ENCODE results near the gene ZNF831. TPM values are rescaled to one million over a fixed set of nuclear protein-coding genes. Genes with fewer than 3 reads are reported as not detected.
A peak's percentile ranks its signal among the peaks of the same experiment; 100 is the strongest.

ZNF831 gene
- total RNA-seq, 3 donors from 2014 or later (not counting 1 experiment from before 2014, with no cell fraction given), result 24.8 to 42.0 (median 40.2) TPM

DNA sequence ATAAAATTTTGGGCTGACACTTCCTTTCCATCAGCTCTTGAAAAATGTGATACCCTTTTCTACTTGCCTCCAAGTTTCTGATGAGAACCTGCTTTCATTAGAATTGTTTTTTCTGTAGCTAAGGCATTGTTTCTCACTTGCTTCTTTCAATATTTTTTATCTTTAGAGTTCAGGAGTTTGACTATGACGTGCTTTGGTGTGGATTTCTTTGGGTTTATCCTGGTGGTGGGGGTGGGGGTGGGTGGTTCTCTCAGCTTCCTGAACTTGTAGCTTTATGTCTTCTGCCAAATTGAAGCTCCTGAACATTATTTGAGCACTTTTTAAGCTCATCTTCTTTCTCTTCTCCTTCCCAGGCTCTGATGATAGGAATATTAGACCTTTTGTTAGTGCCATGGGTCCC lies 11.4 kb downstream of the ZNF831 start:
- no peak for ATAC-seq
- TF ChIP-seq, protein P1, sequence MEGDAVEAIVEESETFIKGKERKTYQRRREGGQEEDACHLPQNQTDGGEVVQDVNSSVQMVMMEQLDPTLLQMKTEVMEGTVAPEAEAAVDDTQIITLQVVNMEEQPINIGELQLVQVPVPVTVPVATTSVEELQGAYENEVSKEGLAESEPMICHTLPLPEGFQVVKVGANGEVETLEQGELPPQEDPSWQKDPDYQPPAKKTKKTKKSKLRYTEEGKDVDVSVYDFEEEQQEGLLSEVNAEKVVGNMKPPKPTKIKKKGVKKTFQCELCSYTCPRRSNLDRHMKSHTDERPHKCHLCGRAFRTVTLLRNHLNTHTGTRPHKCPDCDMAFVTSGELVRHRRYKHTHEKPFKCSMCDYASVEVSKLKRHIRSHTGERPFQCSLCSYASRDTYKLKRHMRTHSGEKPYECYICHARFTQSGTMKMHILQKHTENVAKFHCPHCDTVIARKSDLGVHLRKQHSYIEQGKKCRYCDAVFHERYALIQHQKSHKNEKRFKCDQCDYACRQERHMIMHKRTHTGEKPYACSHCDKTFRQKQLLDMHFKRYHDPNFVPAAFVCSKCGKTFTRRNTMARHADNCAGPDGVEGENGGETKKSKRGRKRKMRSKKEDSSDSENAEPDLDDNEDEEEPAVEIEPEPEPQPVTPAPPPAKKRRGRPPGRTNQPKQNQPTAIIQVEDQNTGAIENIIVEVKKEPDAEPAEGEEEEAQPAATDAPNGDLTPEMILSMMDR (IDR thresholded peaks at IDR 0.05), result no peak
- H3K4me1 ChIP-seq (ENCODE audit: control insufficient read depth, insufficient read depth, low read length), result peaks cover 58% of the 10 kb centered on the region

DNA sequence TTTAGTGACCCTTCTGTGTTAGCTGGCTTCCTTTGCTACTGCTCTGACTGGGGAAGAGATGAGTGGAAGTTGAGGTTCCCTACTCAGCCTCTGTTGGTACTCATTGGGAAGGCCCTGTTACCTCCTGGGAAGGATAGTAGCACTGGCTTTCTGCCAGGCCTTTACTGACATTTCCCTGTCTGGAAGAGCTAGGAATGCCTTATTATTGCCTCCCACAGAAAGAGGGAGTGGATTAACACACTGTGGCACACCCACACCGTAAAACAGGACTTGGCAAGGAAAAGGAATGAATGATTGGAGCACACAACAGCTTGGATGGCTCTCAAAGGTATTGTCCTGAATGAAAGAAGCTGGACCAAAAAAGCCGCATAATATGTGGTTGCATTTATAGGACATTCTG lies 12.2 kb downstream of the ZNF831 start:
- DNase-seq (no peak), ATAC-seq (no peak)
- no peaks in the 10 kb centered on the region for H3K27me3 ChIP-seq (ENCODE audit: control insufficient read depth, insufficient read depth, low read length)
- WGBS (ENCODE audit: insufficient coverage), result 98% methylated on average over 2 of the region's 2 CpGs
- no peak overlapping the region for H3K27ac ChIP-seq (ENCODE audit: low read length)
- intact Hi-C loops (cut with micrococcal nuclease), result loop anchor here (2.0 kb wide), 1 partner anchor 55 kb away; no protein-coding TSS in a partner anchor
- Mint-ChIP-seq H3K4me3 (peak overlapping the region; percentile 47), H3K9me3 (no peaks in the 10 kb centered on the region), H3K27ac (peak overlapping the region; percentile 82 to 98), H3K36me3 (no peaks in the 10 kb centered on the region), H3K4me1 (peaks cover 86 to 94% of the 10 kb centered on the region in 2 donors), H3K27me3 (ENCODE audit: low read depth in 2 of 2) (no peaks in the 10 kb centered on the region)
- H3K36me3 ChIP-seq (ENCODE audit: control insufficient read depth, insufficient read depth, low read length), result peaks cover 23% of the 10 kb centered on the region
- TF ChIP-seq, protein P1 (IDR thresholded peaks at IDR 0.05), result no peak
- peaks cover 59% of the 10 kb centered on the region for H3K4me1 ChIP-seq (ENCODE audit: control insufficient read depth, insufficient read depth, low read length)
- no peak overlapping the region for H3K4me3 ChIP-seq (ENCODE audit: low read length)
- H3K9me3 ChIP-seq (ENCODE audit: control insufficient read depth, insufficient read depth, low read length), result no peaks in the 10 kb centered on the region

More for the DNA sequence above, 11.4 kb downstream of the ZNF831 start:
- Histone ChIP-seq H3K27me3 (ENCODE audit: control insufficient read depth, insufficient read depth, low read length) (no peaks in the 10 kb centered on the region), H3K27ac (ENCODE audit: low read length) (no peak overlapping the region), H3K36me3 (ENCODE audit: control insufficient read depth, insufficient read depth, low read length) (peaks cover 23% of the 10 kb centered on the region), H3K9me3 (ENCODE audit: control insufficient read depth, insufficient read depth, low read length) (no peaks in the 10 kb centered on the region), H3K4me3 (ENCODE audit: low read length) (no peak overlapping the region)
- Mint-ChIP-seq H3K27ac (peak overlapping the region; percentile 82 to 98), H3K36me3 (no peaks in the 10 kb centered on the region), H3K27me3 (ENCODE audit: low read depth in 2 of 2) (no peaks in the 10 kb centered on the region), H3K4me3 (peak overlapping the region; percentile 32), H3K4me1 (peaks cover 89 to 94% of the 10 kb centered on the region in 2 donors), H3K9me3 (peaks cover 0 to under 1% of the 10 kb centered on the region in 2 donors)
- intact Hi-C loops (cut with micrococcal nuclease), result no loop called here
- WGBS (ENCODE audit: insufficient coverage), result 17% methylated on average over 1 of the region's 1 CpG
- DNase-seq, result peak in 1 of 2 donors; percentile 53

DNA sequence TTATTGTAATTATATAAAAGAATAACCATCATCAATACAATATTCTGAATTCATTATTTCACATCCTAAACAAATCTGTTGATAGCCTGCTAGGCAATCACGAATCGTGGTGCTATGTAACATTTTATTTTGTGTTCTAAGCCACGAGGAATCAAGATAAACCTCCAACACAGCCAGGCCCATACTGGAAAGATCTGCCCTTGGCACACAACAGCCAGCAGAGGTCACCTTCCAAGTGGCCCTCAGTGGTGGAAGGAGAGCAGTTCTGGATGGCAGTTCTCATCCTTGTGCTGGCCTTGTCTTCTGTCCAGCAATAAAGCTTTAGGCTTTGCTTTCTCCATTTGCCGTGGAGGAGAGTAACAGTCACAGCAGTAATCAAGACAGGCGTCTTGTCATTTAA lies 13.2 kb downstream of the ZNF831 start:
- Histone ChIP-seq H3K27me3 (ENCODE audit: control insufficient read depth, insufficient read depth, low read length) (no peaks in the 10 kb centered on the region), H3K4me3 (ENCODE audit: low read length) (no peak overlapping the region), H3K27ac (ENCODE audit: low read length) (peak overlapping the region; percentile 97), H3K36me3 (ENCODE audit: control insufficient read depth, insufficient read depth, low read length) (peaks cover 23% of the 10 kb centered on the region), H3K4me1 (ENCODE audit: control insufficient read depth, insufficient read depth, low read length) (peaks cover 56% of the 10 kb centered on the region), H3K9me3 (ENCODE audit: control insufficient read depth, insufficient read depth, low read length) (no peaks in the 10 kb centered on the region)
- Mint-ChIP-seq H3K4me1 (peaks cover 87 to 94% of the 10 kb centered on the region in 2 donors), H3K27me3 (ENCODE audit: low read depth in 2 of 2) (no peaks in the 10 kb centered on the region), H3K36me3 (no peaks in the 10 kb centered on the region), H3K4me3 (peak overlapping the region; percentile 95), H3K27ac (peak overlapping the region; percentile 96 to 98), H3K9me3 (no peaks in the 10 kb centered on the region)
- intact Hi-C loops (cut with micrococcal nuclease), result loop anchor here (2.0 kb wide), 1 partner anchor 56 kb away; no protein-coding TSS in a partner anchor
- ATAC-seq (no peak), DNase-seq (no peak)
- WGBS (ENCODE audit: insufficient coverage), result 98% methylated on average over 5 of the region's 5 CpGs
- TF ChIP-seq, protein P1 (IDR thresholded peaks at IDR 0.05), result no peak

All from natural killer cell (primary cell).